HS-27A (cell line): Measurements from ENCODE around the gene PLCB1.
"Not testable (repeated sequence)": the region's sequence is repeated elsewhere in the genome, so short reads cannot be mapped to it uniquely, and the experiment has no call there.

Experiments used
- DNase-seq: peaks from one replicate; pipeline ENCODE4 v3.0.0-alpha.2; 2012; ENCODE audit warnings: low read depth, missing footprints

Gene PLCB1

DNA sequence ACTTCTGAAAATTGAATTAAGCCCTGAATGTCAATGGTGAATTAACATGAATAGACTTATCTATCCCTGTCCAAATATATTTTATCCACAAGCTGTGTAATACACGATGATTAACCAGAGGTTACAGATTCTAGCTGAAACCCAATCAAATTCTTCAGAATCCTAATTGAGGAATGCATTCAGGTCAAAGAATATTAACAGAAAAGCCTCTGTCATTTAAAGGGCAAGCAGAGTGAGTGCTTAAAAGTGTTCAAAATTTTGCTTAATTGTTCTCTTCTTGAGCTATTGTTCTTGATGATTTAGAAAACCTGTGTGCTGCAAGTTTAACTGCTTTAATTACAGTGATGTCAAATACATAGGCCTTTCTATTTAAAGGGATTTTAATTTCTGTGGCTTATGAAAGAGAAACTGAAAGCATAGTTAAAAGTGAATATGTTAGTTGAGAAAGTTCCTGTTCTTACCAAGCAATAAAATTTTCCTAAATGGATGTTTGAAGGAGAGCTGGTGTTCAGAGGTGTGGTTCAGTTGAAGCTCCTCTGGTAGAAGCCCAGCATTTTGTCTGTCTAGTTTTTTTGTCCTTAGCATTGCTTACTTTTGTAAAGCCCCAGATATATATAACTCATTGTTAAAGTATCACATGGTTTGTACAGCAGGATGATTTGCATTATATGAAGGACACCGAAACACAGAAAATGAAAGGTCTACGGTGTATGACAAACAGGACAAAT is 470.5 kb downstream of the PLCB1 start:
- DNase-seq, result no peak

DNA sequence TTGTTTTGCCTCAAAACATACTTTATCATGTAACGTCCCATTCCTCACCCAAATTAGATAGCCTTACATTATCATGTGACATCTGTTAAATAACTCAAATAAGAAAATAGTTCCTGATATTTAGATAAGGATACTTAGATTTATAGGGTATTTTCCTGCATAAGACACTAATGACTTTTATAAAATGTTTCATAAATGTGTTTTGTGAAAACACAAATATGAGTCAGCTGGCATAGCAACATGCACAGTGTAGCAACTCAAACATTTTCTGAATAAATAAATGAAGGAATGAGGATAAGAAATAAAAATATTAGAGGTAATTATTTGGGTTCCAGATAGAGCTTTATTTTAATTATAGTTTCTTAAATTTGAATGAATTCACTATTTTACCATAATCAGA is 476.4 kb downstream of the PLCB1 start:
- no peak for DNase-seq

DNA sequence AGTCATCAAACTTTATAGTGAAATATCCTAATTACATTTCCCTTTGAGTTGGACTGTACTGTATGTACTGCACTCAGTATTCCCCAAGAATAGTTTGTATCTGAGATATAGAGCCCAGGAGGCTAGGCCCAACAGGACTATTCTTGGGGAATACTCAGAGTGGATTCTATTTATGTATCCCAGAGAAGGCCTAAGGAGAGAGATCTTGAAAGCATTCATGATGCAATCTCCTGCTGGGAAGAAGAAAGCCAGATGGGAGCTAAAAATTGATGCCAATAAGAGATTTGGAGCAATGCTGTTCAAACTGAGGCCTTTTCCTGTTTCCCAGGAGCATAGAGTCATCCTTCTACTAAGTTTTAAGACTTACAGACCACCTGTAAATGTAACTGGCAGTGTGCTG is 484.7 kb downstream of the PLCB1 start:
- no peak for DNase-seq

DNA sequence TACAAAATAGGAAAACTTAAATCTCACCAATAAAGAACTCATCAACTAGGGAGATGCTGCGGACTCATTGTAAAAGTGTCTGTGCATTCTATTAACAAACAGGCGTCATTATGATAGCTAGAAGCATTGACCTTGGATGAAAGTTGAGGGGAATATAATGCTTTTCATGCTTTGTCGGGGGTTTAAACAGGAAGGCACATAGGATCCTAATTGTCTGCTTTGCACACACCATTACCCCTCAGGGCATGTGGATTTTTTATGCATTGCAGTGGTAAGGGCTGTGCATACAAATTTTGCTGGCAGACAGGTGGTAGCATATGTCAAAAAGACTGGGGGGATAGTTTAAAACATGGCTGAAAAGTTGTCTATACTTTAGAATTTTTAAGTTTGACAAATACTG is 488.9 kb downstream of the PLCB1 start:
- no peak for DNase-seq

DNA sequence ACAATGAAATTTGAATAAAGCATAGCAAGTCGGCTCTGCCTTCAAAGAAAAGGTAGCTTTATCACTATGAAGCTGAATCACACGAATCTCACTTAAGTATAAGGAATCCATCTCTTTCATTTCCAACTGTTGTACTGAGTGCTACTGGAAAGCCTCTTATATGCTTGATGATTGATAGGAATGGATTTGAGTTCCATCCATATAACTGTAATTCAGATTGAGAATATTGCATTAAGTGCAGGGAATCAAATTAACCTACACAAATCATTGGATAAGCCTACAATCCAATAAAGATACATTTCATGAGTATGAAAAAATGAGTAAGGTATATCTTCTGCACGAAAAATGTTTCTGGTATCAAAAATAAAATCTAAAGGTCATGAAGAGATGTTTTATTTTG is 492.0 kb downstream of the PLCB1 start:
- DNase-seq, result no peak

DNA sequence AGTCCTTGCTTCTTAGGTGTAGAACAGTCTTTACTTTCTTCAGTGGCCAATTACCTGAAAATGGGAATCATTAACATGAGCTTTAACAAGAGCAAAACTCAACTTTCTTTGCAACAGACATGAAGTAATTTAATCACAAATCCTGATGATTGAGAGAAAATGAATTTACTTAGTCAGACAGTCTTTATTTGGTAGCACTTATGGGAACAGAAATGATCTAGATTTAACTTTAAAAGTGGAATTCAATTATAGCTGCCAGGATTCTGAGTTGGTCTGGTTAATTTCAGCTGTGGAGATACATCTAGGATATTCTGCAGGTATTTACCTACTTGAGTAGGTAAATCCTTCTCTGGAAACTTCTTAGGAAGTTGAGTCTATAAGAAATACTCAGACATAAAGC is 492.6 kb downstream of the PLCB1 start:
- DNase-seq, result no peak

DNA sequence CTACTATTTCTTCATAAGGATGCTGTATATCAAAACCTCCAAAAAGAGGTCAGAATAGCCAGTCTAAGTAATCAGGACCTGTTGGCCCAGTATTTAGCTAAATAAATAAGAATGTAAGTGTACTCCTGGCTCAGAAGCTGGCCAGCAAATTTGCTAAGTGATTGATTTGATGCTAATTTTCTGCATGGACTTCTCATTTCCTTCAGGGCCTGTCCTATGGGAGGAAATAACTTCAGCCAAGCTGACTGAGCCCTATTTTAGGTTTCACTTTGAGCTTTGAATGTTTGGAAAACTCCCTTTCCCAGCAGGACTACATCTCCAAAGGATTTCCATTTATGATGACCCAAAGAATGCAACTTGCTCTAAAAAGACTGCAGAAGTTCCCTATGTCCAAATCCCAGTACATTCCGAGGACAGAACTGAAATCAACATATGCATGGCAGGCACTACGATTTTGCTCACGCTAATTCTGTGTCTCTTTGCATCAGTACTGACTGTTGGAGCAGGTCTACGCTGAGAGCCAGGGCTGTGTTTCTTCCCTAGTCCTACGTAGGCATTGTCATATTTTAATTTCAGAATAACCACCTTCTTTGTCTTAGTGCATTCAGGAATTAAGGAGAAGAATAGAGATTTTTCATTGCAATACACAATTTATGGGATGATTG is 495.4 kb downstream of the PLCB1 start:
- DNase-seq, result no peak

DNA sequence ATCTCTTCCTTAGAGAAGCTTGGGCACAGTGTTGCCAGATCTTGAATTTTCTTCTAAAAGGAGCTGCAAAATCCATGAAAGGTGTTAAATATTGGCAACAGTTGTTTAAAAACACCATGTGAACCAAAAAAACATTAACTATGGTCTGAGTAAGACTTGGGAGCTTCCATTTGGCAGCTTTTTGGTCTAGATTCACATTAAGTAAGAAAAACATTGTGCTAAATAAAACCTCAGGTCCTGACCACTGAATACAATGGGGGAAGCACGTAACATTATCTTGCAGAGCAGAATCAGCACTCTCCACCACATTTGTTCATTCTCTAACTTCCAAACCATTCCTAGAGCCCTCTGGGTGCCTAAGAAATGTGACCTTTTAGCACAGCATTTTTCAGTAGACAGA is 499.2 kb downstream of the PLCB1 start:
- DNase-seq, result no peak

DNA sequence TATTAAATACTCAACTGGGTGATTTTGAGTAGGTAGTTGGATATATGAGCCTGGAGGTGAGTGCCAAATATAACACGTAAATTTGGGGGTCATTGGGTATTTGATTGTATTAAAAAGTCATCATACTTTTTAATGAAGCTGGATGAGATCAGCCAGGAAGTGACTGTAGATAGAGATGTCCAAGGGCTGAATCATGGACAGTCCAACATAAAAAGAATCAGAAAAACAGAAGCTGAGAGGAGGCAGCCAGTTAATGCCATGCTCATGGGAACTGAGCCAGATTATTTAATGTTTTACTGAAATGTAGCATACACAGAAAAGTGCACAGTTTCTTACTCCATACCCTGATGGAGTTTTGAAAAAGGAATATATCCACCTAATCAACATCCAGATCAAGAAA is 501.3 kb downstream of the PLCB1 start:
- no peak for DNase-seq

DNA sequence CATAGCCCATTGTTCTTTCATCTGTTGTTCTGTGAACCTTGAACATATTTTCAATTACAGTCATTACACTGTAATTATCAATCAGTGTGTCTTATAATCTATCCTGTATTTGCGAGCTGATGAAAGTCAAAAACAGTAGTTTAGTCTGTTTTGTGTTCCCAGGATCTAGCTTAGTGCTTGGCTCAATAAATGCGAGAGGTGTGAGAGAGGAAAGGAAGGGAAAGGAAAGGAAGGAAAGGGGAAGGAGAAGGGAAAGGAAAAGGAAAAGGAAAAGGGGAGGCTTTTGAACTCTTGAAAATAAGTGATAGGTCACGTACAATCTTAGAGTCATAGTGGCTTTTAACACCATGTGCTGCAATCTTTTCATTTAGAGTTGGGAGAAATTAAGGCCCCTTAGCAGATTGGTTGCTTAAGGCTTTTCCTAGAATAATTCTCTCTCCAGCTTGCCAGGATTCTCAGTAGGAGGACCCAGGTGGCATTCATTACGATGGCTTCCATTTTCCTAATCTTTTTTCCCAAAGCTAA is 503.0 kb downstream of the PLCB1 start:
- DNase-seq, result no peak

DNA sequence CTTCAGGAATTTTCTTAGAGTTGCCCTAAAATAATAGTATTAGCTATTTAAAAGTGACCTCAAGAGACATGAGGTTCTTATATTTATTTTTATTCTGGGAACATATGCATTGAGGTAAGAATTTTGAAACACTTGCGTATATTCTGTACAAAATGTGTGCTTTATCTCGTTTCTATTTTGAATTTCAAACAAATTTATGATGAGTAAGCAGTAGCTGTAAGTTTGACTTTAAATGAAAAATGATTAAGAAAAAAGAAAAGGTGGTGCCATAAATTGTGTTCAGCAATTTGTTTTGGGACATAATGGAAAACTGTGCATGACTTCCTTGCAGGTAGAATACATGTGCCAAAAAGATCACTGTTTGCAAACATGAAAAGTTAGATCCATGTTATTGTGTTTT is 503.8 kb downstream of the PLCB1 start:
- DNase-seq, result no peak

DNA sequence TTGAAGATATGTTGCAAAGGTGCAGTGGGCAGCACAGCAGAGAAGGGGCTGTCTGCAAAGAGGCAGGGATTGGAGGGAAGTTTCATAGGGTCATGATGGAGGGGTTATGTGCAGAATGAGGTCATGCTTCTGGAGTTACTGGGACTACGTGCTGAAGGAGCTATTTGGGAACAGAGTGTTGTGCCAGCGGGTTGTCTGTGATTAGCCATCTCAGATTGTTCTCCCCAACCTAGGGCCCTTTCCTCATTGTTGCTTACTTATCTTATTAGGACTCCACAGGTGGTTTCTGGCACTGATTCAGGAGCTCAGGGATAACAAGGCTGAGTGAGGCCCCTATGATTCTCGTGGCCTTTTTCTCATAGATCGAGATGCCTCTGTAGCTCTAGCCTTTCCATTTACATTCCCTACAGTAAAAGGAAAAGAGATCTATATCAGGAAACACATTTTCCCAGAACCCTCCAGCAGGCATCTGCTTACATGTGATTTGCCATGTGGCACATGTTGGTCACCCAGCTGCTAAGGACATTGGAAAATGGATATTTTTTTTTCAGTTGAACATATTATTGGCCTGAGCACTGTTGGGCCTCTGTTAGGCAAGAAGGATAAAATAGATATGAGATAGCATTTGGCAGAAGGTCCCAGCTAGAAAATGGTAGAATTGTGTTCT is 507.2 kb downstream of the PLCB1 start:
- DNase-seq, result no peak

DNA sequence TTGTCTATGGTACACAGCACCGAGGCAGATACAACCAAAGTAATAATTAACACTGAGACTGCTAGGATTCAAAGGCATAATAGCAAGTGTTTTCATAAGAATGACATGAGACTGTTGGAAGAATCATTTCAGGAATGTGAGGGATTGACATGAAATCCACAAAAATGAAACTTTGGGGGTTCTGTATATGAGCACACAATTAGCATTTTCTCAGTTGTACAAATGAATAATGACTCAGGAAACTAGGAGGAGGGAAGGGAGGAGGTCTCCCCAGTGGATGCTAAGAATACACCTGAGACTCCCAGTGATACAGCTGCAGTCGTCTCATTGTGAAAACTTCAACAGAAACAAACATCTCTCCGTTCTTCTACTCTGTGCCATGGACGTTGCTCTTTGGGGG is 508.4 kb downstream of the PLCB1 start:
- DNase-seq, result no peak

DNA sequence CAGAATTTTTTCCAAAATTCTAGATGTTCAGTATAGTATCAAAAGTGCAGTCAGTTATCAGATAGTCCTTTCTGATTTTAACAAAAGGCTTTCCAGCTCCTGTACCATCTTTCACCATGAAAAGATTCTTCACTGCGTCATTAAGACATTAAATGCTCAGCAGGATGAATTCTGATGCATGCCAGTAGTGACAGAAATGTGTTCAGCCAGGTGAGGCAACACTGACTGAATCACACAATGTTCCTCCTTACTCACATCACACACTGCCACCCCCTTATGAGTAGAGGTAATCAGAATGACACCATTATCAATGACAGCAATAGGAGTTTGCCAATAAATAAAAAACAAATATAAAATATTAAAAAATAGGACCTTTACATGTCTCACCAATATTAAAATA is 510.2 kb downstream of the PLCB1 start:
- no peak for DNase-seq

DNA sequence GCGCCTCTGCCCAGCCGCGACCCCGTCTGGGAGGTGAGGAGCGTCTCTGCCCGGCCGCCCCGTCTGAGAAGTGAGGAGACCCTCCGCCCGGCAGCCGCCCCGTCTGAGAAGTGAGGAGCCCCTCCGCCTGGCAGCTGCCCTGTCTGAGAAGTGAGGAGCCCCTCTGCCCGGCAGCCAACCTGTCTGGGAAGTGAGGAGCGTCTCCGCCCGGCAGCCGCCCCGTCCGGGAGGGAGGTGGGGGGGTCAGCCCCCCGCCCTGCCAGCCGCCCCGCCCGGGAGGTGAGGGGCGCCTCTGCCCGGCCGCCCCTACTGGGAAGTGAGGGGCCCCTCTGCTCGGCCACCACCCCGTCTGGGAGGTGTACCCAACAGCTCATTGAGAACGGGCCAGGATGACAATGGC is 512.4 kb downstream of the PLCB1 start:
- not testable (repeated sequence) for DNase-seq

DNA sequence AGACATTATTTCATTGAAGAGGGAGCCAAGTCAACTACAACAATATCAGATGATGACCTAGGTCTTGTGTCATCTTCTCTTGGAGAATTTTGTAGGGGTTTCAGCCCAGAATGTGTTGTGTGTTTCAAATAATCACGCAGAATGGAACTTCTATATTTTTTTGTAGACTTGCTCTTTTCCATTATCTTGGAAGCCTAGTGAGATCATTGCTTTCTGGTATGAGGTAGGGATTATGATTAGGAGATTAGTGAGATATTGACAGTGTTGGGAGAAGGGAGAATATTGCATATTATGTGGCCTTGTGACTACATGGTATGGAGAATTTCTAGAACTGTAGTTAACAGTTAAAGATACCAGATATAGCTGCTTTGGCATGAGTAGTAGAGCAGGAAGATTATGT is 513.3 kb downstream of the PLCB1 start:
- no peak for DNase-seq

DNA sequence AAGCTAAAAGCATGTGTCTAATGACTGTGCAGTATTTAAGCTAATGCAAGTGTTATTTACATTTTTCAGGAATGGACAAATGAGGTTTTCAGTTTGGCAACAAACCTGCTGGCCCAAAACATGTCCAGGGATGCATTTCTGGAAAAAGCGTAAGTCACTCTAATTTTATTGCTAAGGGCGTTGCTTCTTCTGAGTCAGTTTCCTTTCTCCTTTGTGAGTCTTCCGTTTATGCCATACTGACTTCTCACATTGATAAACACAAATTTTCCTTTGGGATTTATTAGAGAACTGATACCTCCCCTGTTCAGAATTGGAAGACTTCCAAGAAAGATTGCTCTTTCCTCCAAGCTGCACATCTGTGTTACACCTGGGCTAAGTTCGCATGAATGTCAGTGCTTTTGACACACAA is 514.0 kb downstream of the PLCB1 start:
- DNase-seq, result peak; percentile 36

DNA sequence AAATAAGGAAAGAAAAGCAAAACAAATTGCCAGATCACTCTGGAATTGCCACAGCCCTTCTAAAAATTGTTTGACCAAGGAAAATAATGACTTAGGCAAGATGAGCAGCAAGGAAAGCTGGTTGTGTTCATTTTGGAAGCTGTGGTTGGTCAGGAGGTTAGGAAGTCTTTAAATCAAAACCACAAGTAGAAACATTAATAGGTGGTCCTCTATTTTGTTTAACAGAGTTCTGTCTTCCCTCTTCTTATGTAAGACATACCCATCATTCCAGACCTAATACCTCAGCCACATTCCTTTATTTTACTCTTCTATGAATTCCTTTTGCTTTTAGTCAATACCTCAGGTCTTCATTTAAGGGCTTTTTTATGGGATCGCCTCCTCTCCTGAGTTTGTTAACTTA is 514.6 kb downstream of the PLCB1 start:
- DNase-seq, result peak; percentile 82

DNA sequence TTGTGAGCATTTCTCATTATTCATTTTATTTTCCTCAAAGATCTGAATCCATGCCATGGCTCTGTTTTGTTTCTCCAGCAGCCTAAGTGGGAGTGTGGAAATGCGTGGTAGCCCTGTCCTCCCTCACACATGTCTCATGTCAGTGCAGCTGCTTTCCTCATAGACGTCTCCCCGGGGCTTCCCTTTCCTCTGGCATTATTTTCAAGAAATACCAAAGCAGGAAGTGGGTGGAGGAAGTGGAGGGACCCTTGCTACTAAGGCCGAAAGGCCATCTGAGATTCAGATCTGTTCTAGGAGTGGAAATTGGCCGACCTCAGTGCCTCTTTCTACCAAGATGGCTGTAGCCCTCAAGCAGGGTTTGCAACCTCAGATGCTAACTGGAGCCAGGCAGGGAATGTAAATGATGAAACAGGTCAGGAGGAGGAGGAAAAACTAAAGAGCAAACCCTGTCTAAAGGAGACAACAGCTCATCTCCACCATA is 515.9 kb downstream of the PLCB1 start:
- DNase-seq, result no peak

DNA sequence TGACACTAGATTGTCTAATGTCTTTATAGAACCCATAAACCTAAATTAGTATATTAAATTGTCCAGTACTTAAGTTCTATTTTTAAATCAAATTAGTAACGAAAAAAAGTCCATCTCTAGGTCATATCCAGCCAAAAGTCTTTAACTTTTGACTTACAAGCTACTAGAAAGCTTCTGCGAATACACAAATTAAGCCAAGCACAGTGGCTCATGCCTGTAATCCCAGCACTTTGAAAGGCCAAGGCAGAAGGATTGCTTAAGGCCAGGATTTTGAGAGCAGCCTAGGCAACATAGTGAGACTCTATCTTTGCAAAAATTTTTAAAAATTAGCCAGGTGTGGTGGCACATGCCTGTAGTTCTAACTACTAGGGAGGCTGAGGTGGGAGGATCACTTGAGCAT is 516.4 kb downstream of the PLCB1 start:
- DNase-seq, result no peak

DNA sequence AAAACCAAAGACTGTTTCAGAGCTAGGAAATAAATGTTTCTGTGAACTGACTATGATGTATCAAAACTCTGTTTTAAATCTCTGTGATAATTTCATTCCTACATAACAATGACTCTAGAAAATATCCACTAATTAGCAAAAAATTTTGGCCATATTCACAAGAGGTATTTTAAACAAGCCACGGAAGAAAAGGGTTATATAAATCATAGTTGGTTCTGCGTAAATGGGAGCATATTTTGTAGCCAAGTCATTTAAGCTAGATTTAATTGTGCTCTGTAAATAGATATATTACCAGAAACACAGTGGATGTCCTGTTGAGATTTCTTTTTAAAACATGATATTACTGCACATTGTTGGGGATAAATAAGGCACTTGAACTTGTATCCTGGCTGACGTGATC is 520.3 kb downstream of the PLCB1 start:
- no peak for DNase-seq

DNA sequence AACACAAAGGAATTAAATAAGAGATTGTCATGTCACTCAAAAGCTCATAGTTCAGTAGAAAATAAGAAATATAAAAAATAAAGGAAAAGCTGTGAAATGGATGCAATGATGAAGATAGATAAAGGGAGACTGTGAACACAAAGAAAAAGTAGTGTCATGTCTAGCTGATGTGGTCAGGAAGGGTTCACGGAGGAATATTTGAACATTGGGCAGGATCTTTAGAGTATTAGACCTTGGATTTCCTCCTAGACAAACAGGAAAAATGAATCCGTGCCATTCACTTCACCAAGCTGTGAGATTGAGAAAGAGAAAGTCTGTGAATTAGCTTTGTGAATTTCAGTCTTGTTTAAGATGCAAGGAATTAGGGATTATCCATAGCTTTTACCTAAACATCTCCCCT is 522.4 kb downstream of the PLCB1 start:
- no peak for DNase-seq

DNA sequence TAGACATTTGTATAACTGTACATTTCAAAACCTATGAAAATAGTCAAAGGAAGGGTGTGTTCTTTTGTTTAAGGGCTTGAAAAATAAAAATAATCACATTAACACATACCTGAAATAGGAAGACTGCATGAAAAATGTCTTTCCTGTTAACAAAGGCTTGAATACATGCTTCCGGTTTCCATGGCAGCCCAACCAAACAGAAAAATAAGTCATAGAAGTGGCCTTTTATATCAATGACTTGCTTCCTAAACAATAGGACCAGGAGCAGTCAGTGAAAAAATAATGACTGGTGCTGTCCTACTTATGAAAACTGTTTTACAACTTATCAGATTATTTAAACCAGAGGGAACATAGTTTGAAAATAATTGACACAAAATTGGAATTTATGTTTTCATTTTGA is 524.3 kb downstream of the PLCB1 start:
- no peak for DNase-seq
